Measurements from ENCODE around the gene ATG101.

Gene ATG101

GRCh38 chr12:52089491-52089890 lies 19.7 kb downstream of the ATG101 start:
- Histone ChIP-seq H3K27ac (no peak overlapping the region), H3K27me3 (peaks cover 0 to 57% of the 10 kb centered on the region in 2 donors), H3K9me3 (no peaks in the 10 kb centered on the region), H3K4me1 (no peaks in the 10 kb centered on the region), H3K4me3 (no peak overlapping the region), H3K36me3 (no peaks in the 10 kb centered on the region)
- intact Hi-C loops (cut with DNase I; ENCODE audit: low total_unique reads), result no loop called here
- no peak for TF ChIP-seq CTCF (IDR thresholded peaks at IDR 0.05)
- no peak for DNase-seq

DNA sequence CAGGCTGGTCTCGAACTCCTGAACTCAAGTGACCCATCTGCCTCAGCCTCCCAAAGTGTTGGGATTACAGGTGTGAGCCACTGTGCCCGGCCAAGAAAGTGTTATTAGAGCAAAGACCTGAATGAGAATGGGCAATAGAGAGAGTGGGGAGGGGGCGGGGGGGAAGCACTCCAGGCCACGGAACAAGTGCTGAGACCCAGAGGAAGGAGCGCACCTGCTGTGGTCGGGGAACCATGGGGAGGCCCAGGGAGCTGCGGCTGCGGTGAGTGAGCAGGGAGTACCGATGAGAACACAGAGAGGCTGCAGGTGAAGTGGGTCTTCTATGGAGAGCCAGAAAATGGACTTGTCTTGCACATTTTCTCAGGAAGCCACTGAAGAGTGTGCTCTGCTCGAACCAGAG lies 20.5 kb downstream of the ATG101 start:
- Histone ChIP-seq H3K36me3 (no peaks in the 10 kb centered on the region), H3K4me1 (no peaks in the 10 kb centered on the region), H3K9me3 (no peaks in the 10 kb centered on the region), H3K27ac (no peak overlapping the region), H3K4me3 (no peak overlapping the region), H3K27me3 (peaks cover 0 to 56% of the 10 kb centered on the region in 2 donors)
- no peak for TF ChIP-seq CTCF (IDR thresholded peaks at IDR 0.05)
- intact Hi-C loops (cut with DNase I; ENCODE audit: low total_unique reads), result no loop called here
- no peak for DNase-seq

DNA sequence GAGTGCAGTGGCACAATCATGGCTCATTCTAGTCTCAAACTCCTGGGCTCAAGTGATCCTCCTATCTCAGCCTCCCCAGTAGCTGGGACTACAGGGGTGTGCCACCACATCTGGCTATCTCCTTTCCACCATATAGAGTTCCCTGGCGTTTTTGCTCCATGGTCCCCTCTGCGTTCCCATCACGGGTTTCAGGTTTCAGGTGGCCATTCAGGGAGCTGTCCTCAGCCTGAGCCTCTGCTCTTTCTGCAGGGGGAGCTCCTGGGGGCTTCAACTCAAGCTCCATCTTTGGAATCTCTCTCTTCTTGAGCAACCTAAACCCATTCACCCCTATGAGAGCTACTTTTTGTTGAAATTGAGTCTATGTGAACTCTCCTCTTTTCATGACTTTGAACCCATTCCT lies 21.3 kb downstream of the ATG101 start:
- Histone ChIP-seq H3K9me3 (no peaks in the 10 kb centered on the region), H3K4me3 (no peak overlapping the region), H3K4me1 (no peaks in the 10 kb centered on the region), H3K27ac (no peak overlapping the region), H3K27me3 (peaks cover 0 to 48% of the 10 kb centered on the region in 2 donors), H3K36me3 (no peaks in the 10 kb centered on the region)
- intact Hi-C loops (cut with DNase I; ENCODE audit: low total_unique reads), result no loop called here
- no peak for TF ChIP-seq CTCF (IDR thresholded peaks at IDR 0.05)
- no peak for DNase-seq

GRCh38 chr12:52091869-52092268 lies 22.1 kb downstream of the ATG101 start:
- H3K4me1 ChIP-seq, result no peaks in the 10 kb centered on the region
- H3K36me3 ChIP-seq, result no peaks in the 10 kb centered on the region
- DNase-seq, result no peak
- H3K27ac ChIP-seq, result no peak overlapping the region
- peaks cover 0 to 43% of the 10 kb centered on the region in 2 donors for H3K27me3 ChIP-seq
- no peak for TF ChIP-seq CTCF (IDR thresholded peaks at IDR 0.05)
- intact Hi-C loops (cut with DNase I; ENCODE audit: low total_unique reads), result no loop called here
- H3K9me3 ChIP-seq, result no peaks in the 10 kb centered on the region
- no peak overlapping the region for H3K4me3 ChIP-seq

- DNase-seq, result no peak
- Histone ChIP-seq H3K9me3 (no peaks in the 10 kb centered on the region), H3K27me3 (peaks cover 0 to 37% of the 10 kb centered on the region in 2 donors), H3K36me3 (no peaks in the 10 kb centered on the region), H3K27ac (no peak overlapping the region), H3K4me1 (no peaks in the 10 kb centered on the region), H3K4me3 (no peak overlapping the region)
- intact Hi-C loops (cut with DNase I; ENCODE audit: low total_unique reads), result no loop called here
- TF ChIP-seq CTCF (IDR thresholded peaks at IDR 0.05), result no peak
Observed at GRCh38 chr12:52093346-52093745, 23.6 kb downstream of the ATG101 start.
